ENCODE measurements around the gene CDHR5.

CDHR5 gene

GRCh38 chr11:608791-609251 is 15.9 kb downstream of the CDHR5 start:
- no peak for DNase-seq

- no peak for DNase-seq
These were observed 16.6 kb downstream of the CDHR5 start for GRCh38 chr11:607971-608659.

- DNase-seq, result no peak
These were observed 17.6 kb downstream of the CDHR5 start for GRCh38 chr11:607020-607780.

GRCh38 chr11:606245-606644 is 18.5 kb downstream of the CDHR5 start:
- DNase-seq, result no peak

- no peak for DNase-seq
These were observed 19.2 kb downstream of the CDHR5 start for GRCh38 chr11:605286-606129.

- DNase-seq, result no peak
These were observed 21.6 kb downstream of the CDHR5 start for GRCh38 chr11:603154-603553.

- DNase-seq, result no peak
These were observed 23.0 kb downstream of the CDHR5 start for GRCh38 chr11:601573-602245.

GRCh38 chr11:598005-598680 is 26.6 kb downstream of the CDHR5 start:
- DNase-seq, result no peak

GRCh38 chr11:597166-597725 is 27.5 kb downstream of the CDHR5 start:
- DNase-seq, result no peak

- DNase-seq, result no peak
These were observed 28.4 kb downstream of the CDHR5 start for GRCh38 chr11:596374-596773.

GRCh38 chr11:595400-595799 is 29.4 kb downstream of the CDHR5 start:
- no peak for DNase-seq

GRCh38 chr11:593347-593746 is 31.4 kb downstream of the CDHR5 start:
- DNase-seq, result no peak

- DNase-seq, result no peak
These were observed 31.8 kb downstream of the CDHR5 start for GRCh38 chr11:592918-593317.

GRCh38 chr11:592501-592900 is 32.3 kb downstream of the CDHR5 start:
- DNase-seq, result no peak

- no peak for DNase-seq
These were observed 33.8 kb downstream of the CDHR5 start for GRCh38 chr11:590997-591396.

- DNase-seq, result no peak
These were observed 35.0 kb downstream of the CDHR5 start for GRCh38 chr11:589798-590197.

- no peak for DNase-seq
These were observed 36.8 kb downstream of the CDHR5 start for GRCh38 chr11:587978-588380.

- DNase-seq, result no peak
These were observed 37.2 kb downstream of the CDHR5 start for GRCh38 chr11:587546-587945.

GRCh38 chr11:586376-587316 is 38.1 kb downstream of the CDHR5 start:
- no peak for DNase-seq

- DNase-seq, result no peak
These were observed 40.5 kb downstream of the CDHR5 start for GRCh38 chr11:584287-584686.

GRCh38 chr11:581752-582151 is 43.0 kb downstream of the CDHR5 start:
- DNase-seq, result no peak

Measured in NCI-H1436 treated with DMSO at 0.1 percent for 48 hours (cell line).